DOHH2 (cell line): ENCODE results near the gene MORN3.

Experiments used
- EZH2phosphoT487 ChIP-seq: fragments of 200-600 bp; sonication (generic); IDR thresholded peaks from 2 replicates; pipeline ENCODE4 v1.6.1; 2017; ENCODE audit warnings: borderline replicate concordance, mild to moderate bottlenecking, antibody characterized with exemption, low read length, moderate library complexity, mixed read lengths
- TF ChIP-seq, protein P1 (sequence below): fragments of 200-600 bp; sonication (generic); IDR thresholded peaks from one replicate; pipeline ENCODE4 v1.5.1; 2014; ENCODE audit warnings: antibody characterized with exemption, mild to moderate bottlenecking, low read depth, low read length; ENCODE audit not compliant: poor library complexity, severe bottlenecking

DNA sequence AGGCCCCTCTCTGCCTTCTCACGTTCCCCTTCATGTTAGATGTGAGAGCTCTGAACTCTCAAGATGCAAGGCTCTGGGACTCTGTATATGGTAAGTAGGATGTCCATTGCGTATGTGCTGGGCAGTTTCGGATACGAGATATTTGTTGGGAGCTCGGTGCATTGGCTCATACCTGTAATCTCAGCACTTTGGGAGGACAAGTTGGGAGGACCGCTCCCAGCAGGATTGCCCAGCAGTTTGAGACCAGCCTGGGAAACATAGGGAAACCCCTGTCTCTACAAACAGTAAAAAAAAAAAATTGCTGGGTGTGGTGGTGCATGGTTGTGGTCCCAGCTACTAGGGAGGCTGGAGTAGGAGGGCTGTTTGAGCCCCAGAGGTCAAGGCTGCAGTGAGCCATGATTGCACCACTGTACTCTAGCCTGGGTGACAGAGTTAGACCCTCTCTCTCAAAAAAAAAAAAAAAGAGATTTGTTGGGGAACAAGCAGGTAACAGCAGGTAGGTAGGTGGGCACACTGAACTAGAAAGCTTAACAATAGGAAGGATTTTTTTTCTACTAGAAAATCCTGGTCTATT is 46.5 kb upstream of the MORN3 start:
- TF ChIP-seq, protein P1, sequence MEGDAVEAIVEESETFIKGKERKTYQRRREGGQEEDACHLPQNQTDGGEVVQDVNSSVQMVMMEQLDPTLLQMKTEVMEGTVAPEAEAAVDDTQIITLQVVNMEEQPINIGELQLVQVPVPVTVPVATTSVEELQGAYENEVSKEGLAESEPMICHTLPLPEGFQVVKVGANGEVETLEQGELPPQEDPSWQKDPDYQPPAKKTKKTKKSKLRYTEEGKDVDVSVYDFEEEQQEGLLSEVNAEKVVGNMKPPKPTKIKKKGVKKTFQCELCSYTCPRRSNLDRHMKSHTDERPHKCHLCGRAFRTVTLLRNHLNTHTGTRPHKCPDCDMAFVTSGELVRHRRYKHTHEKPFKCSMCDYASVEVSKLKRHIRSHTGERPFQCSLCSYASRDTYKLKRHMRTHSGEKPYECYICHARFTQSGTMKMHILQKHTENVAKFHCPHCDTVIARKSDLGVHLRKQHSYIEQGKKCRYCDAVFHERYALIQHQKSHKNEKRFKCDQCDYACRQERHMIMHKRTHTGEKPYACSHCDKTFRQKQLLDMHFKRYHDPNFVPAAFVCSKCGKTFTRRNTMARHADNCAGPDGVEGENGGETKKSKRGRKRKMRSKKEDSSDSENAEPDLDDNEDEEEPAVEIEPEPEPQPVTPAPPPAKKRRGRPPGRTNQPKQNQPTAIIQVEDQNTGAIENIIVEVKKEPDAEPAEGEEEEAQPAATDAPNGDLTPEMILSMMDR = no peak
- TF ChIP-seq EZH2phosphoT487 = no peak
